Liver (tissue), 9 donors: Measurements from ENCODE around the gene WFIKKN1. TPM values are rescaled to one million over a fixed set of nuclear protein-coding genes. Genes with fewer than 3 reads are reported as not detected.

Experiments used
- DNase-seq: peaks from one replicate; pipeline ENCODE4 v3.0.0-alpha.2; 2017; ENCODE audit warnings: low spot score
- H3K27ac ChIP-seq, 2 donors: one replicate each; pipeline ENCODE4 v1.7.0; 2013; ENCODE audit warnings: inconsistent platforms in 2 of 2, low read length in 2 of 2, control low read depth in 1 of 2, low read depth in 1 of 2, mild to moderate bottlenecking in 1 of 2
- H3K27me3 ChIP-seq, 4 donors: one replicate each; pipeline versions ENCODE4 v1.6.1 to v1.7.0; 2013; ENCODE audit warnings: low read length in 3 of 4, inconsistent platforms in 1 of 4, mild to moderate bottlenecking in 1 of 4, moderate library complexity in 1 of 4; ENCODE audit not compliant: control insufficient read depth in 4 of 4, insufficient read depth in 4 of 4
- H3K36me3 ChIP-seq, 4 donors: one replicate each; pipeline versions ENCODE4 v1.6.1 to v1.7.0; 2013; ENCODE audit warnings: low read length in 3 of 4, mild to moderate bottlenecking in 3 of 4, low read depth in 1 of 4, moderate library complexity in 1 of 4; ENCODE audit not compliant: control insufficient read depth in 4 of 4, insufficient read depth in 3 of 4
- H3K4me1 ChIP-seq, 4 donors: one replicate each; pipeline versions ENCODE4 v1.6.1 to v1.7.0; 2013; ENCODE audit warnings: low read length in 3 of 4, mild to moderate bottlenecking in 3 of 4, moderate library complexity in 1 of 4; ENCODE audit not compliant: control insufficient read depth in 4 of 4, insufficient read depth in 4 of 4
- H3K4me3 ChIP-seq, 3 donors: one replicate each; pipeline versions ENCODE4 v1.6.1 to v1.7.0; 2013; ENCODE audit warnings: low read length in 3 of 3, control low read depth in 1 of 3, low read depth in 1 of 3, mild to moderate bottlenecking in 1 of 3
- H3K9ac ChIP-seq, 2 donors: one replicate each; pipeline ENCODE4 v1.7.0; 2013; ENCODE audit warnings: low read length in 2 of 2, mild to moderate bottlenecking in 2 of 2, moderate library complexity in 2 of 2, control low read depth in 1 of 2, low read depth in 1 of 2
- H3K9me3 ChIP-seq, 4 donors: one replicate each; pipeline versions ENCODE4 v1.6.1 to v1.7.0; 2013; ENCODE audit warnings: low read length in 3 of 4; ENCODE audit not compliant: control insufficient read depth in 4 of 4
- ATF3 ChIP-seq: IDR thresholded peaks from 2 replicates; pipeline ENCODE4 v1.6.1; 2016; ENCODE audit warnings: antibody characterized with exemption
- CTCF ChIP-seq: fragments of 150-350 bp; IDR thresholded peaks from 2 replicates; pipeline ENCODE4 v1.5.1; 2017; ENCODE audit warnings: improper control_type of control experiment, low read depth, low read length; ENCODE audit not compliant: missing input control
- EGR1 ChIP-seq, 2 donors: IDR thresholded peaks; 2 replicates each; pipeline ENCODE4 v1.6.1; 2016 to 2018; ENCODE audit warnings: antibody characterized with exemption in 2 of 2, low read depth in 2 of 2
- FOXA1 ChIP-seq: IDR thresholded peaks from 2 replicates; pipeline ENCODE4 v1.6.1; 2016; ENCODE audit warnings: antibody characterized with exemption
- FOXA2 ChIP-seq: IDR thresholded peaks from 2 replicates; pipeline ENCODE4 v1.6.1; 2016; ENCODE audit warnings: antibody characterized with exemption
- GABPA ChIP-seq, 2 donors: IDR thresholded peaks in 1 of 2; conservative IDR thresholded peaks in 1 of 2; 2 replicates each; pipeline ENCODE4 v1.6.1; 2016; ENCODE audit warnings: antibody characterized with exemption in 2 of 2, mild to moderate bottlenecking in 1 of 2, moderate library complexity in 1 of 2
- HNF4A ChIP-seq, 2 donors: conservative IDR thresholded peaks; 2 replicates each; pipeline ENCODE4 v1.6.1; 2016; ENCODE audit warnings: antibody characterized with exemption in 2 of 2, mild to moderate bottlenecking in 2 of 2
- HNF4G ChIP-seq: IDR thresholded peaks from 2 replicates; pipeline ENCODE4 v1.6.1; 2016; ENCODE audit warnings: antibody characterized with exemption
- JUND ChIP-seq, 2 donors: IDR thresholded peaks; 2 replicates each; pipeline ENCODE4 v1.6.1; 2016; ENCODE audit warnings: antibody characterized with exemption in 2 of 2
- MAX ChIP-seq: IDR thresholded peaks from 2 replicates; pipeline ENCODE4 v1.6.1; 2016; ENCODE audit warnings: antibody characterized with exemption
- NR2F2 ChIP-seq: IDR thresholded peaks from 2 replicates; pipeline ENCODE4 v1.6.1; 2016; ENCODE audit warnings: antibody characterized with exemption
- RAD21 ChIP-seq, 2 donors: IDR thresholded peaks; 2 replicates each; pipeline ENCODE4 v1.6.1; 2016; ENCODE audit warnings: antibody characterized with exemption in 2 of 2, mild to moderate bottlenecking in 2 of 2
- REST ChIP-seq: IDR thresholded peaks from 2 replicates; pipeline ENCODE4 v1.6.1; 2016; ENCODE audit warnings: antibody characterized with exemption, mild to moderate bottlenecking
- RXRA ChIP-seq, 2 donors: IDR thresholded peaks; 2 replicates each; pipeline ENCODE4 v1.6.1; 2017 to 2018; ENCODE audit warnings: antibody characterized with exemption in 2 of 2, mild to moderate bottlenecking in 1 of 2
- SP1 ChIP-seq: IDR thresholded peaks from 2 replicates; pipeline ENCODE4 v1.6.1; 2018; ENCODE audit warnings: antibody characterized with exemption, mild to moderate bottlenecking
- TAF1 ChIP-seq: conservative IDR thresholded peaks from 2 replicates; pipeline ENCODE4 v1.6.1; 2016; ENCODE audit warnings: antibody characterized with exemption, mild to moderate bottlenecking
- YY1 ChIP-seq: IDR thresholded peaks from 2 replicates; pipeline ENCODE4 v1.6.1; 2016; ENCODE audit warnings: antibody characterized with exemption, mild to moderate bottlenecking
- ZBTB33 ChIP-seq: IDR thresholded peaks from 2 replicates; pipeline ENCODE4 v1.6.1; 2016; ENCODE audit warnings: antibody characterized with exemption
- WGBS: extraction: QIAGEN DNeasy Blood & Tissue Kit; methylation state at CpG from one replicate; pipeline ENCODE4 v1.1.7; 2013; 5-methylcytosine and 5-hydroxymethylcytosine counted together
- polyA plus RNA-seq, 2 donors: library from polyadenylated mRNA; stranded (reverse) in 1 of 2; unstranded in 1 of 2; fragments of 200-250 nt in 1 of 2; fragments of >200 nt in 1 of 2; fragmentation: Nextera tagmentation in 1 of 2; extraction: Ambion mirVana in 1 of 2; gene quantifications; one replicate each; pipeline versions ENCODE4 v1.2.1 to v1.2.3, GENCODE V29; 2013 to 2015
- total RNA-seq, 2 donors: library from RNA; depleted of rRNA; stranded (reverse); fragments of >200 nt; gene quantifications; one replicate each; pipeline ENCODE4 v1.2.3, GENCODE V29; 2014
- donor health status: healthy.
- donor health status: healthy.
- donor health status: healthy.
- donor health status: healthy.
- donor health status: healthy.

WFIKKN1 gene
- total and polyA plus RNA-seq, 4 donors = 0.19 to 1.2 (median 0.46) TPM

- Histone ChIP-seq H3K36me3 (peaks cover 0 to 12% (median 6%) of the 10 kb centered on the region in 4 donors), H3K27ac (peak overlapping the region; percentile 38 to 59), H3K4me3 (no peak overlapping the region), H3K9ac (no peak overlapping the region), H3K27me3 (no peaks in the 10 kb centered on the region), H3K4me1 (peaks cover 29 to 47% (median 42%) of the 10 kb centered on the region in 4 donors), H3K9me3 (no peaks in the 10 kb centered on the region)
- no peak for TF ChIP-seq JUND (IDR thresholded peaks at IDR 0.05)
- TF ChIP-seq CTCF = no peak
- TF ChIP-seq FOXA2 = no peak
- no peak for TF ChIP-seq ATF3
- TF ChIP-seq TAF1 = no peak
- TF ChIP-seq NR2F2 = peak; percentile 73
- peak; percentile 82 to 84 for TF ChIP-seq RXRA (IDR thresholded peaks at IDR 0.05)
- TF ChIP-seq REST = no peak
- TF ChIP-seq GABPA (IDR thresholded peaks at IDR 0.05 in 1 of 2, conservative IDR thresholded peaks at IDR 0.05 in 1 of 2) = no peak
- peak; percentile 73 for TF ChIP-seq SP1
- no peak for TF ChIP-seq HNF4G
- TF ChIP-seq FOXA1 = no peak
- peak; percentile 58 for TF ChIP-seq YY1
- no peak for TF ChIP-seq ZBTB33
- peak; percentile 67 to 78 for TF ChIP-seq HNF4A (conservative IDR thresholded peaks at IDR 0.05)
- no peak for TF ChIP-seq EGR1 (IDR thresholded peaks at IDR 0.05; ENCODE audit: low read depth in 2 of 2)
- no peak for TF ChIP-seq MAX
- peak in 1 of 2 donors; percentile 9 for TF ChIP-seq RAD21 (IDR thresholded peaks at IDR 0.05)
- 33% methylated on average over 29 of the region's 29 CpGs for WGBS
- no peak for DNase-seq
These were observed 1.5 kb upstream of the WFIKKN1 start for GRCh38 chr16:629185-629832.
